OCI-LY1 (cell line): Measurements from ENCODE around the gene GLP2R.

Experiments used
- EZH2 ChIP-seq: fragments of 200-600 bp; sonication (generic), shearing (Covaris generic); IDR thresholded peaks from 2 replicates; pipeline ENCODE4 v1.8.0; 2017; ENCODE audit warnings: borderline replicate concordance, mixed run types, mild to moderate bottlenecking, antibody characterized with exemption, low read length, moderate library complexity, mixed read lengths
- TF ChIP-seq, protein P1 (sequence below): fragments of 200-600 bp; sonication (generic), shearing (Covaris generic); IDR thresholded peaks from 2 replicates; pipeline ENCODE4 v1.5.1; 2017; ENCODE audit warnings: mild to moderate bottlenecking, antibody characterized with exemption, low read length, moderate library complexity, mixed read lengths

DNA sequence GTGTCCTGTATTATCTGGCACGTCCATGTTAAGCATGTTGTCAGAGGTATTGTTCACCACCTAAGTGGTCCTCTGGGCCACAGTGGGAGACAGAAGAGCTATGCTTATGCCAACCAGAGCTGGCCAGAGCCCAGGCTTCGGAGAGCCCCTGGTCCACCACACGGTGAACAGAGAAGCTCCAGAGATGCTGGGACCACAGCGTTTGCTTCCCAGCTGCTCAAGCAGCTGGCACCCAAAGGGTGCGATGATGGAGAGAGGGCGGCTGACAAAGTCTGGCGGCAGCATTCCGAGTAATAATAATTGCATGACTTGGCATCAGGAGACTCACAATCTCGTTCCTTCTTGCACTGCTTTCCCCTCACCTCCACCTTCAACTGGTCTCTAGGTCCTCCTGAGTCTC is 115.1 kb downstream of the GLP2R start:
- TF ChIP-seq, protein P1, sequence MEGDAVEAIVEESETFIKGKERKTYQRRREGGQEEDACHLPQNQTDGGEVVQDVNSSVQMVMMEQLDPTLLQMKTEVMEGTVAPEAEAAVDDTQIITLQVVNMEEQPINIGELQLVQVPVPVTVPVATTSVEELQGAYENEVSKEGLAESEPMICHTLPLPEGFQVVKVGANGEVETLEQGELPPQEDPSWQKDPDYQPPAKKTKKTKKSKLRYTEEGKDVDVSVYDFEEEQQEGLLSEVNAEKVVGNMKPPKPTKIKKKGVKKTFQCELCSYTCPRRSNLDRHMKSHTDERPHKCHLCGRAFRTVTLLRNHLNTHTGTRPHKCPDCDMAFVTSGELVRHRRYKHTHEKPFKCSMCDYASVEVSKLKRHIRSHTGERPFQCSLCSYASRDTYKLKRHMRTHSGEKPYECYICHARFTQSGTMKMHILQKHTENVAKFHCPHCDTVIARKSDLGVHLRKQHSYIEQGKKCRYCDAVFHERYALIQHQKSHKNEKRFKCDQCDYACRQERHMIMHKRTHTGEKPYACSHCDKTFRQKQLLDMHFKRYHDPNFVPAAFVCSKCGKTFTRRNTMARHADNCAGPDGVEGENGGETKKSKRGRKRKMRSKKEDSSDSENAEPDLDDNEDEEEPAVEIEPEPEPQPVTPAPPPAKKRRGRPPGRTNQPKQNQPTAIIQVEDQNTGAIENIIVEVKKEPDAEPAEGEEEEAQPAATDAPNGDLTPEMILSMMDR: no peak
- TF ChIP-seq EZH2: no peak
